ENCODE data around the gene CDKL5. TPM values are rescaled to one million over a fixed set of nuclear protein-coding genes. Genes with fewer than 3 reads are reported as not detected.

CDKL5 gene
- total and polyA plus RNA-seq, 7 experiments from 2014 or later, result 1.2 to 7.0 (median 4.3) TPM

- H3K4me1 ChIP-seq (ENCODE audit: control insufficient read depth in 2 of 2, insufficient read depth in 2 of 2, low read length in 2 of 2), result no peaks in the 10 kb centered on the region
- DNase-seq, result no peak
- CTCF ChIA-PET, result no interaction called here
- Mint-ChIP-seq H3K27ac (no peak overlapping the region), H3K36me3 (peaks cover 0 to 5% (median 3%) of the 10 kb centered on the region in 5 donors), H3K4me1 (peaks cover 0 to 31% (median 21%) of the 10 kb centered on the region in 7 donors), H3K9me3 (peaks cover 0 to 2% (median 0%) of the 10 kb centered on the region in 11 donors), H3K4me3 (peak overlapping the region in 1 of 10 donors; percentile 51), H3K27me3 (no peaks in the 10 kb centered on the region)
- H3K9me3 ChIP-seq (ENCODE audit: control insufficient read depth in 2 of 3, low read length in 3 of 3), result no peaks in the 10 kb centered on the region
- ATAC-seq, result no peak
- H3K27ac ChIP-seq (ENCODE audit: low read depth, low read length), result no peak overlapping the region
- no peaks in the 10 kb centered on the region for H3K36me3 ChIP-seq (ENCODE audit: control insufficient read depth in 2 of 3, insufficient read depth in 3 of 3, low read length in 3 of 3)
- POLR2A ChIA-PET, result no interaction called here
- no peaks in the 10 kb centered on the region for H3K27me3 ChIP-seq (ENCODE audit: control insufficient read depth in 2 of 2, insufficient read depth in 2 of 2, low read length in 2 of 2)
- H3K4me3 ChIP-seq (ENCODE audit: low read length), result no peak overlapping the region
- intact Hi-C loops (cut with micrococcal nuclease), result no loop called here
These were observed 112.1 kb downstream of the CDKL5 start for GRCh38 chrX:18537524-18537923.

- Mint-ChIP-seq H3K9me3 (peaks cover 0 to 2% (median 0%) of the 10 kb centered on the region in 11 donors), H3K27ac (no peak overlapping the region), H3K4me3 (no peak overlapping the region), H3K27me3 (no peaks in the 10 kb centered on the region), H3K36me3 (peaks cover 0 to 5% (median 0%) of the 10 kb centered on the region in 5 donors), H3K4me1 (peaks cover 0 to 16% (median 11%) of the 10 kb centered on the region in 7 donors)
- H3K4me3 ChIP-seq (ENCODE audit: low read length), result no peak overlapping the region
- no peak overlapping the region for H3K27ac ChIP-seq (ENCODE audit: low read depth, low read length)
- POLR2A ChIA-PET, result no interaction called here
- intact Hi-C loops (cut with micrococcal nuclease), result no loop called here
- no peaks in the 10 kb centered on the region for H3K27me3 ChIP-seq (ENCODE audit: control insufficient read depth in 2 of 2, insufficient read depth in 2 of 2, low read length in 2 of 2)
- no peaks in the 10 kb centered on the region for H3K9me3 ChIP-seq (ENCODE audit: control insufficient read depth in 2 of 3, low read length in 3 of 3)
- no peak for DNase-seq
- H3K36me3 ChIP-seq (ENCODE audit: control insufficient read depth in 2 of 3, insufficient read depth in 3 of 3, low read length in 3 of 3), result no peaks in the 10 kb centered on the region
- CTCF ChIA-PET, result no interaction called here
- no peak for ATAC-seq
- H3K4me1 ChIP-seq (ENCODE audit: control insufficient read depth in 2 of 2, insufficient read depth in 2 of 2, low read length in 2 of 2), result no peaks in the 10 kb centered on the region
These were observed 116.7 kb downstream of the CDKL5 start for GRCh38 chrX:18542131-18542530.

DNA sequence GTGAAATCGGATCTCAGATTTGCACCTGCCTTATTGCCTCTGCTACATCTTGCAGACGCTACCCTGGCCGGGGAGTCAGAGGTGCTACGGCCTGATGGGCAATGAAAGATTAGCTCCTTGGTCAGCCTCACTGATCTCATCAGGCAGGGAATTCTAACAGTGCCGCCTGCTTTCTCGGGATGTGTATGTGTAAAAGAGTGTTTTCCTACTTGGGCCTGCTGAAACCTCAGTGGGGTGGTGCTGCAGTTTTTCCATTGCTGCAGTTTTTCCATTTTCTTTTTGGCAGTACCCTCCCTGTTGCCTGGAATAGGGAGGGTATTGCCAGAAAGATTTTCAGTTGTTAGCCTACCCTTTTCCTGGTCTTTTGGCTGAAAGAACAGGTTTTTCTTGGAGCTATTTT, 117.5 kb downstream of the CDKL5 start:
- H3K4me3 ChIP-seq (ENCODE audit: low read length), result no peak overlapping the region
- peaks cover 0 to 9% (median 4%) of the 10 kb centered on the region in 7 donors for H3K4me1 Mint-ChIP-seq
- DNase-seq (no peak), ATAC-seq (no peak)
- H3K4me1 ChIP-seq (ENCODE audit: control insufficient read depth in 2 of 2, insufficient read depth in 2 of 2, low read length in 2 of 2), result no peaks in the 10 kb centered on the region
- no peak overlapping the region for H3K27ac Mint-ChIP-seq
- no peaks in the 10 kb centered on the region for H3K27me3 ChIP-seq (ENCODE audit: control insufficient read depth in 2 of 2, insufficient read depth in 2 of 2, low read length in 2 of 2)
- no peaks in the 10 kb centered on the region for H3K36me3 ChIP-seq (ENCODE audit: control insufficient read depth in 2 of 3, insufficient read depth in 3 of 3, low read length in 3 of 3)
- no peak overlapping the region for H3K27ac ChIP-seq (ENCODE audit: low read depth, low read length)
- peaks cover 0 to 2% (median 0%) of the 10 kb centered on the region in 11 donors for H3K9me3 Mint-ChIP-seq
- ChIA-PET POLR2A (no interaction called here), CTCF (no interaction called here)
- no peaks in the 10 kb centered on the region for H3K9me3 ChIP-seq (ENCODE audit: control insufficient read depth in 2 of 3, low read length in 3 of 3)
- H3K4me3 Mint-ChIP-seq, result no peak overlapping the region
- intact Hi-C loops (cut with micrococcal nuclease), result no loop called here
- H3K27me3 Mint-ChIP-seq, result no peaks in the 10 kb centered on the region
- H3K36me3 Mint-ChIP-seq, result peaks cover 0 to 5% (median 0%) of the 10 kb centered on the region in 5 donors

GRCh38 chrX:18543738-18544137, 118.3 kb downstream of the CDKL5 start:
- CTCF ChIA-PET, result no interaction called here
- ATAC-seq (no peak), DNase-seq (peak in 1 of 9 donors; percentile 1)
- Histone ChIP-seq H3K27ac (ENCODE audit: low read depth, low read length) (no peak overlapping the region), H3K36me3 (ENCODE audit: control insufficient read depth in 2 of 3, insufficient read depth in 3 of 3, low read length in 3 of 3) (no peaks in the 10 kb centered on the region), H3K27me3 (ENCODE audit: control insufficient read depth in 2 of 2, insufficient read depth in 2 of 2, low read length in 2 of 2) (no peaks in the 10 kb centered on the region), H3K9me3 (ENCODE audit: control insufficient read depth in 2 of 3, low read length in 3 of 3) (no peaks in the 10 kb centered on the region), H3K4me3 (ENCODE audit: low read length) (no peak overlapping the region), H3K4me1 (ENCODE audit: control insufficient read depth in 2 of 2, insufficient read depth in 2 of 2, low read length in 2 of 2) (no peaks in the 10 kb centered on the region)
- POLR2A ChIA-PET, result no interaction called here
- peaks cover 0 to 2% (median 0%) of the 10 kb centered on the region in 11 donors for H3K9me3 Mint-ChIP-seq
- intact Hi-C loops (cut with micrococcal nuclease), result no loop called here
- H3K27me3 Mint-ChIP-seq, result no peaks in the 10 kb centered on the region
- peaks cover 0 to 5% (median 0%) of the 10 kb centered on the region in 5 donors for H3K36me3 Mint-ChIP-seq
- H3K4me3 Mint-ChIP-seq, result no peak overlapping the region
- H3K27ac Mint-ChIP-seq, result no peak overlapping the region
- peaks cover 0 to 9% (median 0%) of the 10 kb centered on the region in 7 donors for H3K4me1 Mint-ChIP-seq

DNA sequence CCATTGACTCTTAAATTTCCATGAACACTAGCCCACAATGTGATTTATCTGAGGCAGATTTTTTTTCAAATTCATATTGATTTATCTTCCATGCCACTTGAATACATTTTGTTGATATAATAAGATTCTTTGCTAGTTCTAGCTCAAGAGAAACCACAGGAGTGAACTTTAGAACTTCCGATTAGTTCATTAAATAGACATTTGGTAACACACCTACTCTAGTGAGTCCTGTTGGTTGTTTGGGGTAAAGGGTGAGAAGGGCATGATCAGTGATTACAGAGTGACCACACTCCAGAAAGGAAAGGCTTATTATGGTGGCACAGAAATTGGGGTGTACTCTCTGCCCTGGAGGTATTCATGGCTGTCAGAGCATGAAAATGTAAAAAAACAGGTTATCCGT, 120.4 kb downstream of the CDKL5 start:
- no peaks in the 10 kb centered on the region for H3K36me3 ChIP-seq (ENCODE audit: control insufficient read depth in 2 of 3, insufficient read depth in 3 of 3, low read length in 3 of 3)
- CTCF ChIA-PET, result no interaction called here
- no peaks in the 10 kb centered on the region for H3K27me3 ChIP-seq (ENCODE audit: control insufficient read depth in 2 of 2, insufficient read depth in 2 of 2, low read length in 2 of 2)
- peaks cover 0 to 9% (median 0%) of the 10 kb centered on the region in 7 donors for H3K4me1 Mint-ChIP-seq
- DNase-seq, result no peak
- no peaks in the 10 kb centered on the region for H3K4me1 ChIP-seq (ENCODE audit: control insufficient read depth in 2 of 2, insufficient read depth in 2 of 2, low read length in 2 of 2)
- H3K27me3 Mint-ChIP-seq, result peaks cover 0 to 2% (median 0%) of the 10 kb centered on the region in 5 donors
- H3K27ac ChIP-seq (ENCODE audit: low read depth, low read length), result no peak overlapping the region
- intact Hi-C loops (cut with micrococcal nuclease), result no loop called here
- no peak overlapping the region for H3K27ac Mint-ChIP-seq
- H3K9me3 Mint-ChIP-seq, result no peaks in the 10 kb centered on the region
- no peak overlapping the region for H3K4me3 Mint-ChIP-seq
- ATAC-seq, result no peak
- H3K9me3 ChIP-seq (ENCODE audit: control insufficient read depth in 2 of 3, low read length in 3 of 3), result no peaks in the 10 kb centered on the region
- no peak overlapping the region for H3K4me3 ChIP-seq (ENCODE audit: low read length)
- POLR2A ChIA-PET, result no interaction called here
- H3K36me3 Mint-ChIP-seq, result peaks cover 0 to 5% (median 0%) of the 10 kb centered on the region in 5 donors

- intact Hi-C loops (cut with micrococcal nuclease), result no loop called here
- no peaks in the 10 kb centered on the region for H3K36me3 ChIP-seq (ENCODE audit: control insufficient read depth in 2 of 3, insufficient read depth in 3 of 3, low read length in 3 of 3)
- Mint-ChIP-seq H3K9me3 (peaks cover 0 to 3% (median 0%) of the 10 kb centered on the region in 11 donors), H3K4me1 (peaks cover 0 to 7% (median 0%) of the 10 kb centered on the region in 7 donors), H3K4me3 (no peak overlapping the region), H3K27ac (no peak overlapping the region), H3K27me3 (peaks cover 0 to 2% (median 0%) of the 10 kb centered on the region in 5 donors), H3K36me3 (peaks cover 0 to 3% (median 0%) of the 10 kb centered on the region in 5 donors)
- DNase-seq (no peak), ATAC-seq (no peak)
- H3K9me3 ChIP-seq (ENCODE audit: control insufficient read depth in 2 of 3, low read length in 3 of 3), result no peaks in the 10 kb centered on the region
- no peaks in the 10 kb centered on the region for H3K4me1 ChIP-seq (ENCODE audit: control insufficient read depth in 2 of 2, insufficient read depth in 2 of 2, low read length in 2 of 2)
- H3K27ac ChIP-seq (ENCODE audit: low read depth, low read length), result no peak overlapping the region
- no peaks in the 10 kb centered on the region for H3K27me3 ChIP-seq (ENCODE audit: control insufficient read depth in 2 of 2, insufficient read depth in 2 of 2, low read length in 2 of 2)
- ChIA-PET CTCF (no interaction called here), POLR2A (no interaction called here)
- no peak overlapping the region for H3K4me3 ChIP-seq (ENCODE audit: low read length)
These were observed 123.6 kb downstream of the CDKL5 start for GRCh38 chrX:18548996-18549395.

GRCh38 chrX:18549643-18550042, 124.2 kb downstream of the CDKL5 start:
- H3K27me3 ChIP-seq (ENCODE audit: control insufficient read depth in 2 of 2, insufficient read depth in 2 of 2, low read length in 2 of 2), result no peaks in the 10 kb centered on the region
- no peak overlapping the region for H3K4me3 Mint-ChIP-seq
- peaks cover 0 to 2% (median 0%) of the 10 kb centered on the region in 5 donors for H3K27me3 Mint-ChIP-seq
- intact Hi-C loops (cut with micrococcal nuclease), result no loop called here
- ChIA-PET CTCF (no interaction called here), POLR2A (no interaction called here)
- no peaks in the 10 kb centered on the region for H3K9me3 ChIP-seq (ENCODE audit: control insufficient read depth in 2 of 3, low read length in 3 of 3)
- peaks cover 0 to 3% (median 0%) of the 10 kb centered on the region in 5 donors for H3K36me3 Mint-ChIP-seq
- H3K4me1 Mint-ChIP-seq, result peaks cover 0 to 7% (median 0%) of the 10 kb centered on the region in 7 donors
- H3K4me3 ChIP-seq (ENCODE audit: low read length), result no peak overlapping the region
- DNase-seq, result no peak
- H3K27ac Mint-ChIP-seq, result no peak overlapping the region
- H3K9me3 Mint-ChIP-seq, result peaks cover 0 to 3% (median 0%) of the 10 kb centered on the region in 11 donors
- ATAC-seq, result no peak
- H3K27ac ChIP-seq (ENCODE audit: low read depth, low read length), result no peak overlapping the region
- H3K36me3 ChIP-seq (ENCODE audit: control insufficient read depth in 2 of 3, insufficient read depth in 3 of 3, low read length in 3 of 3), result no peaks in the 10 kb centered on the region
- H3K4me1 ChIP-seq (ENCODE audit: control insufficient read depth in 2 of 2, insufficient read depth in 2 of 2, low read length in 2 of 2), result no peaks in the 10 kb centered on the region
